ENCODE results near the gene TSR2.

TSR2 gene

DNA sequence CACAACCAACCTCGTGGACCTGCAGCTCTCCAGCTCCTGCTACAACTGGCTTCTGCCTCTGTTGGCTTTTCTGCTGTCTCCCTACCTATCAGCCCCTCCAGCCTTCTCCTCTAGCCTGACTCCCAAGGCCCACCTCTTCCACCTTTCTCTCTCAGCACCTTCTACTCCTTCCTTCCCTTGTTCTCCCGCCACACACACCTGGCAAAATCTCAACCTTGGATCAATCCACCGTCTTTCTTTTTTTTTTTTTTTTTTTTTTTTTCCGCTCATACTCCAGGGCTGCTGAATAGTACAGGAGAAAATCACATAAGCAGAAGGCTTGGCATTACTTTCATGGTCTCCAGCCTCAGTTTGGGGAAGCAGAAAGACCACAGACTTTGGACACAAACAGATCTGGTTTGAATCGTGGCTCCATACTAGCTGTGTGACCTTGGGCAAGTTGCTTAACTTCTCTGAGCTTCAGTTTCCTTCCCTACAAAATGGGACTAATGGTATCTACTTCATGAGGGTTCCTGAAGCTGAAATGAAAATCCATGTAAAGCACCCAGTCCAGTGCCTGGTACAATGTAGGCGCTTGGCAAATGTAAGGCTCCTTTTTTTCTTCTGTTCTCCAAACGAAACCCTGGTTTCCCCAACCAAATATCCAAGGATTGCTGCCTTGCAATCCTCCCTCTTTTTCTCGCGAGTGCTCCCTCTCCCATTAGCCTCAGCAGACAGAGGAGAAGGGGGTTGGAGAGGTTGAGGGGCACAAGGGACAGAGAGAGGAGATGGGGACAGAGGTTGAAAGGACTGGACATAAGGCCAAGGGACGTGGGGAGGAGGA, 54.2 kb downstream of the TSR2 start:
- H3K4me3 ChIP-seq (ENCODE audit: low read depth, low read length): peak overlapping the region; percentile 64
- H3K27me3 ChIP-seq: no peaks in the 10 kb centered on the region
- no peaks in the 10 kb centered on the region for H3K36me3 ChIP-seq
- no peaks in the 10 kb centered on the region for H3K4me1 ChIP-seq
- TF ChIP-seq, protein P1, sequence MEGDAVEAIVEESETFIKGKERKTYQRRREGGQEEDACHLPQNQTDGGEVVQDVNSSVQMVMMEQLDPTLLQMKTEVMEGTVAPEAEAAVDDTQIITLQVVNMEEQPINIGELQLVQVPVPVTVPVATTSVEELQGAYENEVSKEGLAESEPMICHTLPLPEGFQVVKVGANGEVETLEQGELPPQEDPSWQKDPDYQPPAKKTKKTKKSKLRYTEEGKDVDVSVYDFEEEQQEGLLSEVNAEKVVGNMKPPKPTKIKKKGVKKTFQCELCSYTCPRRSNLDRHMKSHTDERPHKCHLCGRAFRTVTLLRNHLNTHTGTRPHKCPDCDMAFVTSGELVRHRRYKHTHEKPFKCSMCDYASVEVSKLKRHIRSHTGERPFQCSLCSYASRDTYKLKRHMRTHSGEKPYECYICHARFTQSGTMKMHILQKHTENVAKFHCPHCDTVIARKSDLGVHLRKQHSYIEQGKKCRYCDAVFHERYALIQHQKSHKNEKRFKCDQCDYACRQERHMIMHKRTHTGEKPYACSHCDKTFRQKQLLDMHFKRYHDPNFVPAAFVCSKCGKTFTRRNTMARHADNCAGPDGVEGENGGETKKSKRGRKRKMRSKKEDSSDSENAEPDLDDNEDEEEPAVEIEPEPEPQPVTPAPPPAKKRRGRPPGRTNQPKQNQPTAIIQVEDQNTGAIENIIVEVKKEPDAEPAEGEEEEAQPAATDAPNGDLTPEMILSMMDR (IDR thresholded peaks at IDR 0.05; ENCODE audit: low read depth, low read length): no peak
- H3K9me3 ChIP-seq: no peaks in the 10 kb centered on the region
- no peak for DNase-seq
